ENCODE data around the gene SLC6A17.
A peak's percentile ranks its signal among the peaks of the same experiment; 100 is the strongest.

The SLC6A17 gene

GRCh38 chr1:110150330-110151174, at the start of gene SLC6A17:
Gene SLC6A17, plus strand, starts transcription at chr1:110150494. Its CDS starts 16,436 bp downstream, at chr1:110166930.
- peak; percentile 67 for DNase-seq

GRCh38 chr1:110102081-110102480, 48.2 kb upstream of the SLC6A17 start:
- no peak for DNase-seq

- peak; percentile 63 for DNase-seq
These were observed 44.0 kb upstream of the SLC6A17 start for GRCh38 chr1:110106013-110106941.

GRCh38 chr1:110107867-110108469, 42.3 kb upstream of the SLC6A17 start:
- no peak for DNase-seq

GRCh38 chr1:110111081-110111480, 39.2 kb upstream of the SLC6A17 start:
- DNase-seq = no peak

GRCh38 chr1:110112143-110112542, 38.2 kb upstream of the SLC6A17 start, which contains the start of gene UBL4B:
Gene UBL4B, plus strand, starts transcription at chr1:110112443. Its CDS starts 92 bp downstream, at chr1:110112535.
- no peak for DNase-seq

GRCh38 chr1:110112656-110113055, 37.6 kb upstream of the SLC6A17 start:
- no peak for DNase-seq

- DNase-seq = no peak
These were observed 36.7 kb upstream of the SLC6A17 start for GRCh38 chr1:110113551-110113950.

GRCh38 chr1:110114173-110114572, 36.1 kb upstream of the SLC6A17 start:
- no peak for DNase-seq

- DNase-seq = no peak
These were observed 35.5 kb upstream of the SLC6A17 start for GRCh38 chr1:110114784-110115183.

- DNase-seq = no peak
These were observed 31.5 kb upstream of the SLC6A17 start for GRCh38 chr1:110118636-110119396.

GRCh38 chr1:110119843-110120242, 30.5 kb upstream of the SLC6A17 start:
- no peak for DNase-seq

GRCh38 chr1:110120960-110121561, 29.2 kb upstream of the SLC6A17 start:
- DNase-seq = no peak

GRCh38 chr1:110123224-110123623, 27.1 kb upstream of the SLC6A17 start:
- no peak for DNase-seq

- DNase-seq = no peak
These were observed 24.5 kb upstream of the SLC6A17 start for GRCh38 chr1:110125810-110126209.

GRCh38 chr1:110130113-110130591, 20.1 kb upstream of the SLC6A17 start:
- no peak for DNase-seq

- no peak for DNase-seq
These were observed 19.3 kb upstream of the SLC6A17 start for GRCh38 chr1:110130989-110131388.

- DNase-seq = no peak
These were observed 17.6 kb upstream of the SLC6A17 start for GRCh38 chr1:110132682-110133081.

- DNase-seq = no peak
These were observed 16.9 kb upstream of the SLC6A17 start for GRCh38 chr1:110133436-110133835.

GRCh38 chr1:110134050-110134595, 16.2 kb upstream of the SLC6A17 start:
- peak; percentile 60 for DNase-seq

- DNase-seq = no peak
These were observed 15.0 kb upstream of the SLC6A17 start for GRCh38 chr1:110135246-110135645.
